NCI-H2196 treated with DMSO at 0.1 percent for 48 hours (cell line): ENCODE measurements around the gene CNKSR3.

Experiments
- DNase-seq: peaks from one replicate; lab custom pipeline; 2025; ENCODE audit not compliant: unreplicated experiment; lab: John Stamatoyannopoulos, UW

Gene CNKSR3

DNA sequence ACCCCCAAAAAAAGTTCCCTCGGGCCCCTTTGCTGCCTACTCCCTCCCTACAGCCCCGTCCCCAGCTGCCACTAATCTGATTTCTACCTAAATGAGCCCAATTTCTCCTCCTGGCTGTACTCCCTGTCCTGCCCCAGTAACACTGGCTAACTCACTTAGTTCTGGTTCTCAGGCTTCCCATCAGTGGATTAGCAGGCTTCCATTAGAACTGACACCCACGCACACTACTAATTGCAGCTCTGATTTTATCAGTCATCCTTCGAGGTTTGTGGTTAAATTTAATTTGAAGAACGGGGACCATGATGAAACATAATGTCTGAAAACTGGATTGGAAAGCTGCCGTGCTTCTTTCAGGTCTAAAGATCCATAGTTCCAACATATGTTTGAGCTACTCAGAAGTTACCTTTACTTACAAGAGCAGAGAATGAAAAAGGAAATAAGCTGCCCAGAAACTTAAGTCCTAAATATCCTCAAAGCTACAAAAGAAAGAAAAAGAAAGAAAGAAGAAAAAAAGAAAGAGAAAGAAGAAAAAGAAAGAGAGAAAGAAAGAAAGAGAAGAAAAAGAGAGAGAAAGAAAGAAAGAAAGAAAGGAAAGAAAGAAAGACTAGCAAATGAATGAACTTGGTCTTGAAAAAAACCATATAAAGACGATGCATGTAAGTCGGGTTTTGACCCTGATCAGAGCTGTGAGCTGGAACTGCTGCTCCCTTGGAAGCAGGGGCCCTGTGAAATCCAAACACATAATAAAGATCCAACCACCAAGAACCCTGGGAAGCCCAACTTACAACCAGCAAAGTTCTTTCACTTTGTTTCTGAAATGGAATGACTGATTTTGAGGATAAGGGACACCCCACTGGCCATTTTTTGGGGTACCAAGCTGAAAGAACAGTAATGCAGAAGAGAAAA, 51.7 kb downstream of the CNKSR3 start:
- no peak for DNase-seq

- peak; percentile 86 for DNase-seq
Observed at GRCh38 chr6:154457881-154458284, 52.6 kb downstream of the CNKSR3 start.

GRCh38 chr6:154457046-154457713, 53.3 kb downstream of the CNKSR3 start:
- DNase-seq: no peak

DNA sequence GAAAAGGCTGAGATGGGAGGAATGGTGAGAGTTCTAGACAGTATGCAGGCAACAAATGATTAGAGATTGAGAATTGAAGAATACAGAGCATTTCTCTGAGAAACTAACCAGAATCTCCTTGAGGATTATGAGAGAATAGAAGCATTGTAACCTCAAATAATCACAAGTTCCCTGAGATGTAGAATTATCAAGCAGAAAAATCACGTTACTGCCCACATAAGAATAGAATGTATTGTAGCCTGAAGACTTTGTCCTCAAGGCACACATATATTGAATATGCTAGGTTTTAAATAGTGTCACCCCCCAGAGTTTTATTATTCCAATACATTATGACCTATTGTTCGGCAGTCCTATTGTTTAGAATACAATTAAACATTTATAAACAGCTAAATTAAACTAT, 57.2 kb downstream of the CNKSR3 start:
- no peak for DNase-seq

GRCh38 chr6:154450498-154450897, 60.0 kb downstream of the CNKSR3 start:
- no peak for DNase-seq

DNA sequence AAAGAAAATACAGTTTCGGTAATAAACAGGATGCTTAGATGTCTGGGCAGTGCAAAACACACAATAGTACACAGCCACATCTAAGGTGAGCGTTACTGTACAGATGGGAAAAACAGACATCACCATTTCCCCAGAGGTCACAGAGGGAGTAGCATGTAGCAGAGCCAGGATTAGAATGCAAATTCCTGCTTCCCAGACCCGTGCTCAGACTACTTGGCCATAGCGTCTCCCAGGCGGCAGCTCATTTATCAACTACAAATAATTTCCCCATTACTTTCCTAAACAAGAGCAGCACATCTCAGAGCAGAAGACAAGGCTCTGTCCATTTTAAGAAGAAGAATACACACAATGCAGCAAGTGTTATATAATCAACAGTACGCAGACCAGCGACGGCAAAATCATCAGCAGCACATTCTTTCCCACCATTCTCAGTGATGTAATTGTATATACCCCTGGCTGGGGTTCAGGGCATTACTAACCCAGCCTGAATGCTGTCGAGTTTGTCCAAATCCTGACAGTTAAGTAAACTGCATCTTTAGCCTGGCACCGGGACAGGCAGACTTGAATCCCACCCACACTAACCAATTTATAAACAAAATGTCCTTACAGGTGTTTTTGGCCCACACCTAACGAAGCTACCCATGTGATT, 61.9 kb downstream of the CNKSR3 start:
- peak; percentile 41 for DNase-seq

DNA sequence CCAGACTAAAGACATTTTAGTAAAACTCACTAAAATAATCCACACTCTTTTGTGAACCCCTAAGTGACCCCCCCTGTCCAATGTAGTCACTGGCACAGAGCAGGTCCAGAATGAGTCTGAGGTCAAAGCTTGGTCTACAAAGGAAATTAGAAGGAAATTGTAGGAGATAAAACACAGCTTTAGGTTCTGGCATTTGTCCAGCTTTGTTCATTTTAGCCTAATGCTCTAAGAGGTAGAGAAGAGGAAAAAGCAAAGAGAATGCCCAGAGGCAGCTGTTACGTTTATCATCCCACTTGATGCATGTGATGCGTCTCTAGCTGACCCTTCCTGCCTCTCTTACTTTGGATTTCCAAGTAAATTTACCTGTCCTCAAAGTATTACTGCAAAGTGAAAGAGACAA, 62.5 kb downstream of the CNKSR3 start:
- peak; percentile 61 for DNase-seq

DNA sequence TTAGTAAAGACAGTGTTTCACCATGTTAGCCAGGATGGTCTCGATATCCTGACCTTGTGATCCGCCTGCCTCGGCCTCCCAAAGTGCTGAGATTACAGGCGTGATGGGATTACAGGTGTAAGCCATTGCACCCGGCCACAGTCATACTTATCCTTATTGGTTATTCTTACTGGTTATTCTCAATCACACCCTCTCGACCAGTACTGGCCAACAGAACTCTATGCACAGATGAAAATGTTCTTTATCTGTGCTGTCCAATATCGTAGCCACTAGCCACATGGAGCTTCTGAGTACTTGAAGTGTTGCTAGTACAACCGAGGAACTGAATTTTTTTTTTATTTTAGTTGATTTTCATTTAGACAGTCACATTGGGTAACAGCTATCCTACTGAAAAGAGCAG, 63.5 kb downstream of the CNKSR3 start:
- no peak for DNase-seq

- no peak for DNase-seq
Observed at GRCh38 chr6:154445417-154445816, 65.1 kb downstream of the CNKSR3 start.

DNA sequence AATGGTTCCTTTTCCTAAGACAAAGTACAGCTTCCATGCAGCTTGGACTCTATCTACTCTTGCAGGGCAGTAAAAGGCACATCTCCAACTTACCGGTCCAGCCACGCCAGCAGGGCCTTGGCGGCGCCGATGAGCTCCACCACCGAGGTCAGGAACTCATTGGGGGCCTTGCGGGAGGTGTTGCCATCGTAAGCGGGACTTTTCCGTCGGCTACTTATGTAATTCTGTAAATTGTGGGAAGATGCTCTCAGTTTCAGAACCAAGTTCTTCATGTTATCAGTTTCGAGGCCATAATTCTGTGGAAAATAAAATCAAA, 68.5 kb downstream of the CNKSR3 start:
- no peak for DNase-seq

DNA sequence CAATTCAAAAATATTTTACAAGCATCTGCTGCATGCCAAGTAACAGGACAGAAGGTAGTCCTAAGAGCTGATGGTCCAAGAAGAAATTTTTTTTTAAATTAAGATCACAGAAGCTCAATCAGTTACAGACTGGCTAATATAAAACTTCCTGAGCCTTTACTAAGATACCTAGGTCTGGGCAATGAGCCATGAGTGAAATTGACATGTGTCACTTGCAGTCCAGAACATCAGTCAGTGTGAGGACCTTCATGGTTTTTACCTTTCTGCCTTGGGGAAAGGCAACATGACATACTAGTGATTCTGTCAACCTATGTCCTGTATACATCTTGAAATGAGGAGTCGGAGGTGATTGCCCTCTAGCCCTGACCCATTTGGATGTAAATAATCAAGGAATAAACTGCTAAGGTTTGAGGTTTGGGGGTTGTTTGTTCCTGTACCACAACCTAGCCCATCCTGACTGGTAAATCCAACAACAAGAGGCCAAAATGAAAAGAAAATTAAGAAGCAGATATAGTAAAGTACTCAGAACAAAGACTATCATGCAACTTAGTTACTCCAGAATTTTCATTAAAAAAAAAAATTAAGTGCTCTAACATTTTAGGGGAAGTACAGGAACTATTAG, 70.0 kb downstream of the CNKSR3 start:
- DNase-seq: no peak

DNA sequence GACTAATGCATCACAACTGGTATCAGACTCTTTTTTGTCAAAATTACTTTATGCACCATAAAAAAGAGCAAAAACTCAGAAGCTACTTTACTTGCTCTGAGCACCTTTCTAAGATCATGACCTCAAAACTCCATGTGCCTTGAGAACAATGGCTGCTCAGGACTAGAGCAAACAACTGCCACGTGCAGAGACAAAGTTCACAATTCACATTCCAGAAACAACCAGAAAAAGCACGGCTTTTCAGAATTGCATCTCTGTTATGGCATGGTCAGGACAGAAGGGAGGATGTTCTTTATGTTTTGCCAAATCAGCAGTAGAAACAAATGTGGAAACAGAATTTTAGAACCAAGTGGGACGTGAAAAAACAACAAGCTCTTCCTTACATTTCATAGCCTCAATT, 70.5 kb downstream of the CNKSR3 start:
- DNase-seq: no peak

DNA sequence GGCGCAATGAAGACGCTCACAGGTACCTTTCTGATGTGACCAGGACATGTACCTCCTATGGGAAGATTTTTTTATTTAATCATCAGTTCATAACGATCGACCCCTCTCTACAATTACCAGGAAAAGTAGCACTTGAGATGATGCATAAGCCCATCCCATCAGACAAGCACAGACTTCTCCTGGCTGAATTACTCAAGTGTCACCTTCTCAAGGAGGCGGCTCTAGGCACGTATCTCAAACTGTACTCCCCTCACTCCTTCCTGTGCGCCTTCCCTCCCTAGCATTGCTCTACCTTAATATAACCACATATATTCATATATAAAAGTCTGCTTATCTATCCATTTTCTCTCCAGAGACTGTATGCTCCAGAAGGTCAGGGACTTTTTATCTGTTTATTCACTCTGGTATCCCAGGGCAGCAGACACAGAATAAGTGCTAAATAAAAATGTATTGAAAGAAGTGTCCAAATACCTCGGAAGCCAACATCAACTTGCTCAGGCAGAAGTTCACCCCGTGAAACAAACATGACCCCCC, 71.5 kb downstream of the CNKSR3 start:
- no peak for DNase-seq

DNA sequence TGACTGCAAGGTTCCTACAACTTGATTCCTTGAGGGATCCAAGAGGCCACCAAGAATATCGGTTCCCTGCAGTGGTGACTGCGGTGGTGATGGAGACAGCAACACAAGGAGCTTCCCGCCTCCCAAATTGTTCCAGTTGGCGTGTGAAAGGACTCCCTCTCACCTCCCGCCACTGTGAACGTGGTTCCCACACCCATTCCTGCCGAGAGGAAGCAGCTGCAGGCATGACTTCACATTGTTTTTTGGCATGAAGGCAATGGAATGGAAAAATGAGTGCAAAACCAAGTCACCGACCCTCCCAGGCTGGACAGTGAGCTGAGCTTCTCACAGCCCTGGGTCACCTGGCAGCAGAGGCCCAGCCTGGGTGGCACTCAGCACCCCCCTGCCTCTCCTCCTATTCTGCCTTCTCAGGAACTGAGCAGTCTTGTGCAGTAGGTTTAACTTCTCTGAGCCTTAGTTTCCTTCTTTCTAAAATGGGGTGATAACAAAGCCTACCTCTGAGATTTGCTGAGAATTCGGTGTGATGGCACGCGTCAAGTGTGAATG, 75.0 kb downstream of the CNKSR3 start:
- DNase-seq: no peak

- DNase-seq: no peak
Observed at GRCh38 chr6:154434662-154435061, 75.8 kb downstream of the CNKSR3 start.

GRCh38 chr6:154433477-154434241, 76.8 kb downstream of the CNKSR3 start:
- no peak for DNase-seq

GRCh38 chr6:154432533-154433476, 77.7 kb downstream of the CNKSR3 start:
- DNase-seq: no peak

GRCh38 chr6:154430481-154430919, 80.0 kb downstream of the CNKSR3 start:
- no peak for DNase-seq

DNA sequence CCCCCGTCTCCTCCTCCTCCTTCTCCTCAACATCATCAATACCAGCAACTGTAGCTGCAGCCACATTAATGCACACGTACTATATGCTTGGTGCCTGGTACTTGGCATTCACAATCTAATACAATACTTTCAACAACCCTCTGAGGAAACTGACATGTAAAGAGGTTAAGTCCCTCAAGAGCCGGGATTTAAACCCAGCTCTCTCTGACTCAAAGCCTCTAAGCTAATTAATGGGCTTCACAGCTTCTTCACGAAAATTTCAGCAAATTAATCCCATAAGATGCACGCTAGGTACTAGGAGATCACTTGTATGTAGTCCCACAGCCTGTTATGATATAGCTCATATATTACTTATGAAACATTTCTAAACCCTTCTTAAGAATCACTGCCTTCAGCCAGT, 80.8 kb downstream of the CNKSR3 start:
- no peak for DNase-seq
